HEK293T (cell line): Measurements from ENCODE around the gene SORCS3.

Source experiments
- BHLHE40 ChIP-seq: fragments of 450-650 bp; IDR thresholded peaks from 2 replicates; pipeline ENCODE4 v1.6.1; 2016; ENCODE audit warnings: mild to moderate bottlenecking, moderate library complexity, borderline replicate concordance
- CTBP1 ChIP-seq: fragments of 450-650 bp; IDR thresholded peaks from 2 replicates; pipeline ENCODE4 v1.6.1; 2016; ENCODE audit warnings: borderline replicate concordance
- ELF4 ChIP-seq: fragments of 450-650 bp; IDR thresholded peaks from 2 replicates; pipeline ENCODE4 v1.6.1; 2017; ENCODE audit warnings: antibody characterized with exemption
- FOXA1 ChIP-seq: fragments of 450-650 bp; IDR thresholded peaks from 2 replicates; pipeline ENCODE4 v1.6.1; 2016; ENCODE audit warnings: mild to moderate bottlenecking
- FOXK2 ChIP-seq: fragments of 450-650 bp; IDR thresholded peaks from 2 replicates; pipeline ENCODE4 v1.6.1; 2016; ENCODE audit warnings: mild to moderate bottlenecking
- FOXM1 ChIP-seq: fragments of 450-650 bp; IDR thresholded peaks from 2 replicates; pipeline ENCODE4 v1.6.1; 2017; ENCODE audit warnings: mild to moderate bottlenecking, borderline replicate concordance
- HDGF ChIP-seq: fragments of 450-650 bp; IDR thresholded peaks from 2 replicates; pipeline ENCODE4 v1.6.1; 2017; ENCODE audit warnings: antibody characterized with exemption, borderline replicate concordance
- L3MBTL2 ChIP-seq: fragments of 450-650 bp; conservative IDR thresholded peaks from 2 replicates; pipeline ENCODE4 v1.6.1; 2016; ENCODE audit warnings: mild to moderate bottlenecking
- LEF1 ChIP-seq: fragments of 450-650 bp; IDR thresholded peaks from 2 replicates; pipeline ENCODE4 v1.6.1; 2017; ENCODE audit warnings: mild to moderate bottlenecking, borderline replicate concordance
- SP1 ChIP-seq: fragments of 450-650 bp; IDR thresholded peaks from 2 replicates; pipeline ENCODE4 v1.6.1; 2017
- SUZ12 ChIP-seq: fragments of 450-650 bp; IDR thresholded peaks from 2 replicates; pipeline ENCODE4 v1.6.1; 2016; ENCODE audit warnings: mild to moderate bottlenecking
- TARDBP ChIP-seq: fragments of 450-650 bp; IDR thresholded peaks from 2 replicates; pipeline ENCODE4 v1.6.1; 2016
- ZNF384 ChIP-seq: fragments of 450-650 bp; IDR thresholded peaks from 2 replicates; pipeline ENCODE4 v1.6.1; 2016
- TF ChIP-seq, protein P1 (sequence below): fragments of 450-650 bp; IDR thresholded peaks from 2 replicates; pipeline ENCODE4 v1.6.1; 2016

DNA sequence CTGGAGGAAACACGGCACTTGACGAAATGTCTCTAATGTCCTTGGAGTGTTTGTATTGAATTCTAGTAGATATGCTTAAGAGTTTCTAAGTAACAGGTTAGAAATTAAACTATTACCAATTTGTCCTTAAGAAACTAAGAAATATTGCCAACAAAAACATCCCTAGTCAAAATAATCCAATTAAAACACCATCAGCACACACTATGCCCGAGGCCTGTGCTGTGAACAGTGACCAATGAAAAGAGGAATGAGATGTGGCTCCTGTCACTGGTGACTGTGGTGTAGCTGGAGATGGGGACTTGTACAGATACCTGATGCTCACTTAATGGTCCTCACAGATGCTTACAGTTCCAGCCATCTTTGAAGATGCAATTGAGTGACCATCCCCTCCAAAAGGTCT is 651.1 kb downstream of the SORCS3 start:
- TF ChIP-seq FOXA1, result no peak
- TF ChIP-seq FOXM1, result no peak
- no peak for TF ChIP-seq TARDBP
- no peak for TF ChIP-seq FOXK2
- no peak for TF ChIP-seq ELF4
- TF ChIP-seq SUZ12, result no peak
- no peak for TF ChIP-seq ZNF384
- TF ChIP-seq LEF1, result no peak
- no peak for TF ChIP-seq SP1
- no peak for TF ChIP-seq CTBP1
- no peak for TF ChIP-seq BHLHE40
- TF ChIP-seq, protein P1, sequence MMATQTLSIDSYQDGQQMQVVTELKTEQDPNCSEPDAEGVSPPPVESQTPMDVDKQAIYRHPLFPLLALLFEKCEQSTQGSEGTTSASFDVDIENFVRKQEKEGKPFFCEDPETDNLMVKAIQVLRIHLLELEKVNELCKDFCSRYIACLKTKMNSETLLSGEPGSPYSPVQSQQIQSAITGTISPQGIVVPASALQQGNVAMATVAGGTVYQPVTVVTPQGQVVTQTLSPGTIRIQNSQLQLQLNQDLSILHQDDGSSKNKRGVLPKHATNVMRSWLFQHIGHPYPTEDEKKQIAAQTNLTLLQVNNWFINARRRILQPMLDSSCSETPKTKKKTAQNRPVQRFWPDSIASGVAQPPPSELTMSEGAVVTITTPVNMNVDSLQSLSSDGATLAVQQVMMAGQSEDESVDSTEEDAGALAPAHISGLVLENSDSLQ, result no peak
- no peak for TF ChIP-seq HDGF
- TF ChIP-seq L3MBTL2, result no peak
